GM19397 (cell line): ENCODE measurements around the gene BRD3OS.
"Not testable (repeated sequence)": the region's sequence is repeated elsewhere in the genome, so short reads cannot be mapped to it uniquely, and the experiment has no call there.

Experiments
- ATAC-seq: cut with Tn5 transposase; IDR thresholded peaks from one replicate; pipeline ENCODE4 v1.9.1; 2021; ENCODE audit warnings: mild to moderate bottlenecking, moderate library complexity; ENCODE audit not compliant: unreplicated experiment

BRD3OS gene

GRCh38 chr9:133987946-133988665 is 37.2 kb upstream of the BRD3OS start:
- ATAC-seq = no peak

GRCh38 chr9:133988771-133989170 is 36.5 kb upstream of the BRD3OS start:
- not testable (repeated sequence) for ATAC-seq

DNA sequence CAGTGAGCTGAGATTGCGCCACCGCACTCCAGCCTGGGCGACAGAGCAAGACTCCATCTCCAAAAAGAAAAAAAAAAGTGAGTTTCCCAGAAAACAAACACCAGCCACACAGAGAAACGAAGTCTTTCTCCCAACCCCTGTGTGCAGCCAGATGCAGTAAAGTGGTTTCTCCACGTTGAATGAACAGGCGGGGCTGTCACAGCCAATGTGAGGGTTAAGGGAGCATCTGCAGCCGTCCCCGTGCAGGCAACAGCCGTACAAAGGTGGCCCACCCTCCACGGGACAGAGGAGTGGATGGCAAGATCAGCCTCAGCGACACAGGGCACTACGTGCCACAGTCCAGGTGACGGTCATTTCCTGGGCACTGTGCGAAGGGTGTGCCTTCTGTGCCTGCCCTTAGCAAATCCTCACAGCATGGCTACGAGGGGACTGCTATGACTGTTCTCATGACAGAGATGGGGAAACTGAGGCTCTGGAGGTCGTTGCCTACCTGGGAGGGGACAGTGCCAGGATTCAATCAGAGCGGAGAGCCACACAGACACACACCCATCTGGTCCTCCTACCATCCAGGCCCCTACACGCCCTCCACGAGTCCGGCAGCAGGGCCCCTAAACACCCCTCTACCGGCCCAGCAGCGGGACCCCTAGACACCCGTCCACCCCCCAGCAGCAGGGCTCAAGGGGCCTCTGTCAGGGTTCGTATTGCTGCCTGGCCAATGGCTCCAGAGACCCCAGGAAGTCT is 35.5 kb upstream of the BRD3OS start:
- no peak for ATAC-seq

GRCh38 chr9:133990366-133991213 is 34.7 kb upstream of the BRD3OS start:
- no peak for ATAC-seq

GRCh38 chr9:133991214-133991921 is 33.9 kb upstream of the BRD3OS start:
- peak; percentile 10 for ATAC-seq

DNA sequence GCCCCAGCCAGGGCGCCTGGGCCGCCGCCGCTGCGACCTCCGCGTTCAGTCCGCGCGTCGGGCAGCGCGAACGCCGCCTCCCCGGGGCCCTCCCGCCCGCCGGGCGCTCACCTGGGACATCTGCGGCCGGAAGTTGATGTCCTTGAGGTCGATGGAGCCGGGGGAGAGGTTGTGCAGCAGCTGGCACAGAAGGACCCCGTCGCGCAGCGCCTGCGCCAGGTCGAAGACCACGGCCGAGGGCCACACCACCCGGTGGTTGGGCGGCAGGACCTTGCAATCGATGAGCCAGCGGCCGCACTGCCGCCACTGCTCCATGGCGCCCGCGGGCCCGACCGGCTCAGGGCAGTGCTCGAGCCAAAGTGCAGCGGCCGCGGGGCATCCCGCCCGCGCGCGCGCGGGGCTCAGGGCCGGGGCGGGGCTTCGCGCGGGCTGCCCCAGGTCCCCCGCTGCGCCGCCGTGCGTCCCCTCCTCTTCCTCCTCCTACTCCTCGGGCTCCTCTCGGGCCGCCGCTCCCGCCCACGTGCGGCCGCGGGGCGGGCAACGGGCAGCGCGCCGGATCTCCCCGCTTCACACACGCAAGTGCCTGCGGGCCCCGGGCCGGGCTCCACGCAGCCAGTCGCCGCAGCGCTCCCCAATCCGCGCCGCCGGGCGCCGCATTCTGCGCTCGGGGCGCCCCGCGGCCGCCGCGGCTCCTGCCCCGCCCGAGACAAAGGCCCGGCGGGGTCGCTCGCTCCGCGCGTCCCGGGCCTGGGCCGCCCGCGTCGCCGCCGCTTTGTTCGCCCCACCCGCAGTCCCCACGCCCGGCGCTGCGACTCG is 33.1 kb upstream of the BRD3OS start, which contains the start of gene VAV2:
TSS of gene VAV2 (minus strand) at position 361 of the 816 bp plus-strand sequence. CDS start at position 315, 46 bp downstream.
- ATAC-seq = peak; percentile 54

DNA sequence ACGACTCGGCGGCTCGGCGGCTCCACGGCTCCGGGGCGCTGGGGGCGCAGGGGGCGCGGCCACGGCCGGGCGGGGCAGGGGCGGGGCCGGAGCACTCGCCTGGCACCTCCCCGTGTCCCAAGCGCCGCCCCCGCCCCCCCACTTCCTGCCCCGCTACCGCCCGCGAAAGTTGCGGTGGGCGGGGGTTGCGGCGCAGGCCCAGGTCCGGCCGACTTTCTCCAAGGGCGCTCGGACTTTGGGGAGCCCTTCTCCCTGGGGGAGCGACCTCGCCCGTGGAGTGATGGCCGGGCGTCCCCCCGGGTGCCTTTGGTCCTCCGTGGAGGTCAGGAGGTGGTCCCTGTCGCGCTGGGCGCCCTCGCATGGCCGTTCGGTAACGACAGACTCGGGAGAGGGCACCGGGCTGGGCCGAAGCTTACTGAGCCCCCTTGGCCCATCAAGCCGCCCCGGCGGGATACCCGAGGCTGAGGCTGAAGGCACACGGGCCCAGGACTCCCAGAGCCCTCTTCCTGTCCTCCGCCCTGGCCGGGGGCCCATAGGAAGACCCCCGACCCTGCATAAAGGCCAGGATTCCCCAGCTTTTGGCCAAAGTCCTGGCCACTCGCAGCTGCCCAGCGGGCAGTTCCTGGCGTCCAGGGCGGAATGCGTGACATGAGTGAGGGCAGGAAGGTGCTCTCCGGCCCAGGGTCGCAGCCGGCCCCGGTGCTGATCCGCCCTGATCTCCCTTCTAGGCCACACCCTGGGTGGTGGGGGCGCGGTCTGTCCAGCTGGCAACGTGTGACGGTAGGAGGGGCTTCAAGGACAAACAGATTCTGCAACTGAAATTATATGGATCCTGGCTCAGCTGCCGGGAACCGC is 32.3 kb upstream of the BRD3OS start:
- peak; percentile 55 for ATAC-seq

GRCh38 chr9:133993635-133994253 is 31.5 kb upstream of the BRD3OS start:
- no peak for ATAC-seq

- ATAC-seq = no peak
Measured at GRCh38 chr9:133994353-133995011, 30.8 kb upstream of the BRD3OS start.

DNA sequence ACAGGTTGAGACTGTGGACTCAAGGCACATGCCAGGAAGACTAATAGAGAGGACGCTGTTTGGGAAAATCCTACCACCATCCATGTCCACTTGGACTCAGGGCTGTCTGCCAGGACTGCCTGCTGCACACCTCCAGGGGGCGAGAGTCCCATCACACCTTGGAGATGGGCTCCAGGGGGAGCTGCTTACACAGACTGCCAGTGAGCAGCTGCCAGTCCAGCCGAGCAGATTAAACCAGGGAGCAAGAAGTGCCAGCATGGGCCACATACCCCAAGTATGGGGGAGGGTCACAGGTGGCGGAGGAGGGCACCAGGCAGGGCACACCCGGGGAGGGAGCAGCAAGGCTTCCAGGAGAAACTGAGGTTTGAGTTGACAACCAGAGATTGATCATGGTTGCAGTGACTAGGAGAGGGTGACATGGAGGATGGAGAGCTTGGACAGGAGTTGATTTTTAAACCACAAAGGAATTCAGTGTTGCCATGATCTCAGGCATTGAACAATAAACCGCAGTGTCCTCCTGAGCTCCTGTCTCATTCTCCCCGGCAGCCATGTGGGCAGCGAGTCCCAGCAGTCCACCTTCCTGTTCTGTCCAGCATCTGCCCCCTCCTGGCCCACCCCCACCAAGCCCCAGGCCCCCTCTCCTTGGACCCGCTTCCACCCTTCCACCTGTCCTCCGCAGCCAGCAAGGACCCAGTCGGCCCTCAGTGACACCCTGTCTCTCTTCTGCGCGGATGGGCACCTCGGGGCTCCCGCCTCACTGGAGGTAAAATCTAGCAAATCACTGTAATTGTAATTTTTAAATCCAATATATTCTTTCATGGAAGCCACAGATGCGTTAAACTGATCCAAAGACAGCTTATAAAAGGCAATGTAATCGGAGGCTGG is 30.0 kb upstream of the BRD3OS start:
- ATAC-seq = no peak

GRCh38 chr9:133996531-133997520 is 28.5 kb upstream of the BRD3OS start:
- ATAC-seq = no peak

DNA sequence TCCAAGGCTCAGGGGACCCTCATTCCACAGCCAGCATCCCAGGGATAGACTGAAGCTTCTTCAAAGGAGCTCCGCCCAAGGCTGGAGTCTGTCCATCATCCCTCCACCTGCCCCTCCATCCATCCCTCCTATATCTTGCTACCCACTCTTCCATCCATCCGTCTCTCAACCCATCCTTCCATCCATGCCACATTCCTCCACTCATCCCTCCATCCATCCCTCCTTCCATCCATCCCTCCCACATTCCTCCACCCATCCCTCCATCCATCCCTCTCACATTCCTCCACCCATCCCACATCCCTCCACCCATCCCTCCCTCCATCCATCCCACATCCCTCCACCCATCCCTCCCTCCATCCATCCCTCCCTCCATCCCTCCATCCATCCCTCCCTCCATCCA is 27.7 kb upstream of the BRD3OS start:
- no peak for ATAC-seq

GRCh38 chr9:133998915-133999595 is 26.2 kb upstream of the BRD3OS start:
- no peak for ATAC-seq

DNA sequence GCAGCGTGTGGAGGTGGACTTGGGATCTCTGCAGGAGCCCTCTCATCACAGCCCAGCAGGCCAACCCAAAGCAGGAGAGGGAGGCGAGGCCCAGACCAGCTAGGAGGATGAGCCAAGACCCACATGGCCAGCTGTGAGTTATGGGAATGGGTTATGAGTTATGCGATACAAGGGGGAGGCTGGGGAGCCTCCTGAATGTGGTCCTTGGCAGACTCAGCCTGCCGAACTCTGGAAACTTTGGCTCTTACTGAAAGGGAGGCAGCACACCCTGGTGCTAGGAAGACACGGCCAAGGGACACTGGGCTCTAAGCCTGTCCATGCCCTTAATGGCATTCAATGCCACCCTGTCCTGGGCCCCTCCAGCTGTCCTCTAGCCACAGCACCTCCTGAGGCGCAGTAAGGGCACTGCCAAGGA is 25.4 kb upstream of the BRD3OS start:
- ATAC-seq = no peak

GRCh38 chr9:134002796-134003195 is 22.5 kb upstream of the BRD3OS start:
- ATAC-seq = no peak
